ENCODE data around the gene RAD51B.

- no peak for TF ChIP-seq CTCF (IDR thresholded peaks at IDR 0.05; ENCODE audit: low read length)
- no peak for TF ChIP-seq EZH2 (optimal IDR thresholded peaks at IDR 0.05; ENCODE audit: low read depth, low read length)
- no peak for TF ChIP-seq EZH2phosphoT487 (IDR thresholded peaks at IDR 0.05; ENCODE audit: low read length)
Measured at GRCh38 chr14:68693926-68694325, 874.3 kb downstream of the RAD51B start.
